Measurements from ENCODE around the gene SFMBT1. TPM values are rescaled to one million over a fixed set of nuclear protein-coding genes. Genes with fewer than 3 reads are reported as not detected.

The SFMBT1 gene
- polyA plus RNA-seq, 2 of the 4 experiments (the other 2 are of a cell fraction) = 7.0 to 9.9 TPM

DNA sequence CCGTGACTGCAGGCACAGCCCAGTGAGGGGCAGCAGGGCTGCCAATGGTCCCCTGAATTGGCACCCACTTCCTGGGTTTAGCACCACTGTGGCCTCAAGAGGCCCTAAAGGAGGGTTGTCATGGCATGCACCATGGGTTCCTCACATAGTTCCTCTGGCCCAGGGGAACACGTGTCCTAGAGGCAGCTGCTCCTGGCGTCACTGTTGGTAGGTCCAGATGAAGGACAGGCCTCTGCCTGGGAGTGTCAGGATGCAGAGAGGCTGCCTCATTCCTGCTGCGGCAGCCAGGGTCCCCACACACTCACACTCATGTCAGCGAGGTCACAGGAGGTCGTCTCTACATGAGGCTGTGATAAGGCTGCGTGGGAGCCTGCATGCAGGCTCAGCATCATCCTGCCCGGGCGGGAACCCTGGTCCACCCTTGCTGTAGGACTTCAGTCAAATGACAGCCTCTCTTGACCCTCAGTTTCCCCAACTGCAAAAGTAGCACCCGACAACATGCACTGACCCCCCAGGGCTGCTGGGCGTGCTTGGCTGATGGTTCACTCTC is 26.1 kb upstream of the SFMBT1 start:
- TF ChIP-seq SREBF2 (IDR thresholded peaks at IDR 0.05) (no peak), EHF (CRISPR knock-in tag; IDR thresholded peaks at IDR 0.05) (no peak), HDAC2 (IDR thresholded peaks at IDR 0.05) (no peak)
- peak overlapping the region; percentile 96 for H3K4me2 ChIP-seq
- H3K9me3 ChIP-seq = no peaks in the 10 kb centered on the region
- no peak for ATAC-seq
- POLR2A ChIA-PET = no interaction called here
- CTCF ChIA-PET = interaction anchor here (0.6 to 5.8 kb wide), 8 partner anchors 12 to 331 kb away, joined by 3 to 31 read pairs (median 4); partner anchors contain the start of gene SFMBT1
- FAIRE-seq = no peak
- DNase-seq (ENCODE audit: low read depth in 1 of 2, low spot score in 1 of 2) = no peak
- WGBS (ENCODE audit: missing lambda C conversion rate) = 91% methylated on average over 8 of the region's 11 CpGs
- no peak overlapping the region for H3K27ac ChIP-seq
- H3K4me3 ChIP-seq = no peak overlapping the region
- no peaks in the 10 kb centered on the region for H3K4me1 ChIP-seq

DNA sequence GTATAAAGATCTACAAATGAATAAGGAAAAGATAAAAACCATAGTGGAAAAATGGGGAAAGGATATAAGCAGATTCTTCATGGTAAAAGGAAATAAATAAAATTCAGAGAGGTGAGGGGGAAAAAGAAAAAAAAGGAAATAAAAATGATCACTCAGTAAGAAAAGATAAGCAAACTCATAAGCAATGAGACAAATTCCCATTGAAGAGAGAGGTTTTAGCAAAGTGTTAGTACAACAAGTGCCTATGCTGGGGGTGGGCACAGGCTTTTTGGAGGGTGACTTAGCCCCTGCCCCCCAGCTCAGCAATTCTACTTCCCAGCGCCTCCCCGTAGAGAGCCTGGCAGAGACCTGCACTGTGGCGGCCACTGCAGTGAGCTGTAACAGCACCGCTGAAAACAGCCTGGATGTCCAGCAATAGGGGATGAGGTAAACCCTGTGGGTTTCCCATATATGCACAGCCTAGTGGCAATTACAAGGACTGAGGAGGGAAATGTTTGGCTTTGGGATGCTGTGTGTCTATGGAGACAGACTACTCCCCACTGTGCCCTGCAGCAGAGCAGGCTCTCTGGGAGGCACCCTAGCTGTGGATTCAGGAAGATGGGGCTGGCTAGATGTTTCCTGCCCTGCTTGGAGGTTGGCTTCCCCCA is 23.7 kb upstream of the SFMBT1 start:
- H3K9me3 ChIP-seq = no peaks in the 10 kb centered on the region
- no peak for FAIRE-seq
- POLR2A ChIA-PET = no interaction called here
- no peak overlapping the region for H3K4me3 ChIP-seq
- TF ChIP-seq RCOR1 (IDR thresholded peaks at IDR 0.05; ENCODE audit: low read depth, low read length) (no peak), JUNB (IDR thresholded peaks at IDR 0.05) (no peak), RARB (CRISPR knock-in tag; IDR thresholded peaks at IDR 0.05) (no peak), ZSCAN20 (CRISPR knock-in tag; IDR thresholded peaks at IDR 0.05) (no peak), FOSB (CRISPR knock-in tag; IDR thresholded peaks at IDR 0.05) (no peak)
- TF ChIP-seq, protein P1, sequence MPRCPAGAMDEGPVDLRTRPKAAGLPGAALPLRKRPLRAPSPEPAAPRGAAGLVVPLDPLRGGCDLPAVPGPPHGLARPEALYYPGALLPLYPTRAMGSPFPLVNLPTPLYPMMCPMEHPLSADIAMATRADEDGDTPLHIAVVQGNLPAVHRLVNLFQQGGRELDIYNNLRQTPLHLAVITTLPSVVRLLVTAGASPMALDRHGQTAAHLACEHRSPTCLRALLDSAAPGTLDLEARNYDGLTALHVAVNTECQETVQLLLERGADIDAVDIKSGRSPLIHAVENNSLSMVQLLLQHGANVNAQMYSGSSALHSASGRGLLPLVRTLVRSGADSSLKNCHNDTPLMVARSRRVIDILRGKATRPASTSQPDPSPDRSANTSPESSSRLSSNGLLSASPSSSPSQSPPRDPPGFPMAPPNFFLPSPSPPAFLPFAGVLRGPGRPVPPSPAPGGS (IDR thresholded peaks at IDR 0.05) = no peak
- peak in 1 of 2 experiments; percentile 22 for DNase-seq (ENCODE audit: low read depth in 1 of 2, low spot score in 1 of 2)
- CTCF ChIA-PET = interaction anchor here (0.5 to 5.8 kb wide), 4 partner anchors 11 to 217 kb away, joined by 3 to 31 read pairs (median 3); no protein-coding TSS in a partner anchor
- 59% methylated on average over 4 of the region's 4 CpGs for WGBS (ENCODE audit: missing lambda C conversion rate)
- no peak overlapping the region for H3K27ac ChIP-seq
- H3K4me2 ChIP-seq = no peak overlapping the region
- ATAC-seq = peak; percentile 24 to 26; a peak in 4 of 6 replicates
- H3K4me1 ChIP-seq = no peaks in the 10 kb centered on the region

DNA sequence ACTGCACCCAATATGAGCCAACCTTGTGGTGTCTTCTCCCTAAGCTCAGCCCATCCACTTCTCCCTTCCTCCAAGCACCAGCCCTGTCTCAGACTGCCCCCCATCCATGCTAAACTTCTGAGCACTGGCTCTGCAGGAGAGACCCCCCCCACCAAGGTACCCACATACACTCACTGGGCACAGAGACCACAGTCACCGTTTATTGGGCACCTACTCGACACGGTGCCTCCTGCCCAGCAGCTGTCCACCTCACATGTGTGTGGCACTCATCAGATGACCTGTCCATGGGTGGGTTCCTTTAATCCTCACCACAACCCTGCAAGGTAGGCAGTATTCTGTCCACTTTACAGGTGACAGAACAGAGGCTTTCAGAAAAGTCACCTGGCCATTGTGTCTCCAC is 22.3 kb upstream of the SFMBT1 start:
- no peak for DNase-seq (ENCODE audit: low read depth in 1 of 2, low spot score in 1 of 2)
- ATAC-seq = no peak
- CTCF ChIA-PET = no interaction called here

More for the DNA sequence above, 22.3 kb upstream of the SFMBT1 start:
- TF ChIP-seq, protein P2, sequence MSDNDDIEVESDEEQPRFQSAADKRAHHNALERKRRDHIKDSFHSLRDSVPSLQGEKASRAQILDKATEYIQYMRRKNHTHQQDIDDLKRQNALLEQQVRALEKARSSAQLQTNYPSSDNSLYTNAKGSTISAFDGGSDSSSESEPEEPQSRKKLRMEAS (IDR thresholded peaks at IDR 0.05) = no peak
- no peak for TF ChIP-seq RARB (CRISPR knock-in tag; IDR thresholded peaks at IDR 0.05)
- no peak for TF ChIP-seq CBX8 (IDR thresholded peaks at IDR 0.05)
- no peak for TF ChIP-seq ZNF302 (CRISPR knock-in tag; IDR thresholded peaks at IDR 0.05)
- no peak for TF ChIP-seq TFCP2L1 (CRISPR knock-in tag; IDR thresholded peaks at IDR 0.05)
- no peak for TF ChIP-seq POLR2AphosphoS2 (conservative IDR thresholded peaks at IDR 0.05; ENCODE audit: low read length)
- TF ChIP-seq FOSL2 (IDR thresholded peaks at IDR 0.05) = no peak
- no peak for TF ChIP-seq FOSL2 (CRISPR knock-in tag; IDR thresholded peaks at IDR 0.05)
- TF ChIP-seq NR3C1 (IDR thresholded peaks at IDR 0.05) = no peak
- TF ChIP-seq, protein P3, sequence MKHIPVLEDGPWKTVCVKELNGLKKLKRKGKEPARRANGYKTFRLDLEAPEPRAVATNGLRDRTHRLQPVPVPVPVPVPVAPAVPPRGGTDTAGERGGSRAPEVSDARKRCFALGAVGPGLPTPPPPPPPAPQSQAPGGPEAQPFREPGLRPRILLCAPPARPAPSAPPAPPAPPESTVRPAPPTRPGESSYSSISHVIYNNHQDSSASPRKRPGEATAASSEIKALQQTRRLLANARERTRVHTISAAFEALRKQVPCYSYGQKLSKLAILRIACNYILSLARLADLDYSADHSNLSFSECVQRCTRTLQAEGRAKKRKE (CRISPR knock-in tag; IDR thresholded peaks at IDR 0.05; ENCODE audit: low read depth) = no peak
- no peak for TF ChIP-seq CHD2 (IDR thresholded peaks at IDR 0.05; ENCODE audit: low read length, partially characterized antibody)
- TF ChIP-seq CBX2 (IDR thresholded peaks at IDR 0.05; ENCODE audit: borderline replicate concordance, low read depth) = no peak
- TF ChIP-seq, protein P4, sequence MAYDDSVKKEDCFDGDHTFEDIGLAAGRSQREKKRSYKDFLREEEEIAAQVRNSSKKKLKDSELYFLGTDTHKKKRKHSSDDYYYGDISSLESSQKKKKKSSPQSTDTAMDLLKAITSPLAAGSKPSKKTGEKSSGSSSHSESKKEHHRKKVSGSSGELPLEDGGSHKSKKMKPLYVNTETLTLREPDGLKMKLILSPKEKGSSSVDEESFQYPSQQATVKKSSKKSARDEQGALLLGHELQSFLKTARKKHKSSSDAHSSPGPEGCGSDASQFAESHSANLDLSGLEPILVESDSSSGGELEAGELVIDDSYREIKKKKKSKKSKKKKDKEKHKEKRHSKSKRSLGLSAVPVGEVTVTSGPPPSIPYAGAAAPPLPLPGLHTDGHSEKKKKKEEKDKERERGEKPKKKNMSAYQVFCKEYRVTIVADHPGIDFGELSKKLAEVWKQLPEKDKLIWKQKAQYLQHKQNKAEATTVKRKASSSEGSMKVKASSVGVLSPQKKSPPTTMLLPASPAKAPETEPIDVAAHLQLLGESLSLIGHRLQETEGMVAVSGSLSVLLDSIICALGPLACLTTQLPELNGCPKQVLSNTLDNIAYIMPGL (CRISPR knock-in tag; IDR thresholded peaks at IDR 0.05; ENCODE audit: borderline replicate concordance) = no peak
- TF ChIP-seq KDM5A (IDR thresholded peaks at IDR 0.05) = no peak
- no peak for TF ChIP-seq SMC3 (IDR thresholded peaks at IDR 0.05)
- TF ChIP-seq, protein P5, sequence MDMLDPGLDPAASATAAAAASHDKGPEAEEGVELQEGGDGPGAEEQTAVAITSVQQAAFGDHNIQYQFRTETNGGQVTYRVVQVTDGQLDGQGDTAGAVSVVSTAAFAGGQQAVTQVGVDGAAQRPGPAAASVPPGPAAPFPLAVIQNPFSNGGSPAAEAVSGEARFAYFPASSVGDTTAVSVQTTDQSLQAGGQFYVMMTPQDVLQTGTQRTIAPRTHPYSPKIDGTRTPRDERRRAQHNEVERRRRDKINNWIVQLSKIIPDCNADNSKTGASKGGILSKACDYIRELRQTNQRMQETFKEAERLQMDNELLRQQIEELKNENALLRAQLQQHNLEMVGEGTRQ (IDR thresholded peaks at IDR 0.05) = no peak
- no peak for TF ChIP-seq RAD21 (conservative IDR thresholded peaks at IDR 0.05 in 1 of 2, IDR thresholded peaks at IDR 0.05 in 1 of 2)
- no peak for TF ChIP-seq HOXB13 (CRISPR knock-in tag; IDR thresholded peaks at IDR 0.05; ENCODE audit: low read depth)
- no peak for TF ChIP-seq POLR2A (IDR thresholded peaks at IDR 0.05; ENCODE audit: low read length)
- POLR2A ChIA-PET = no interaction called here
- Histone ChIP-seq H3K9me3 (no peaks in the 10 kb centered on the region), H3K4me2 (no peak overlapping the region), H3K27ac (no peak overlapping the region), H3K4me3 (no peak overlapping the region), H3K4me1 (no peaks in the 10 kb centered on the region)
- 100% methylated on average over 1 of the region's 3 CpGs for WGBS (ENCODE audit: missing lambda C conversion rate)
- FAIRE-seq = no peak
